DMS53 treated with DMSO at 0.1 percent for 48 hours (cell line): Measurements from ENCODE around the gene DPM2.
A peak's percentile ranks its signal among the peaks of the same experiment; 100 is the strongest.

Source experiments
- DNase-seq: peaks from one replicate; lab custom pipeline; 2025; ENCODE audit not compliant: unreplicated experiment; lab: John Stamatoyannopoulos, UW

DPM2 gene

DNA sequence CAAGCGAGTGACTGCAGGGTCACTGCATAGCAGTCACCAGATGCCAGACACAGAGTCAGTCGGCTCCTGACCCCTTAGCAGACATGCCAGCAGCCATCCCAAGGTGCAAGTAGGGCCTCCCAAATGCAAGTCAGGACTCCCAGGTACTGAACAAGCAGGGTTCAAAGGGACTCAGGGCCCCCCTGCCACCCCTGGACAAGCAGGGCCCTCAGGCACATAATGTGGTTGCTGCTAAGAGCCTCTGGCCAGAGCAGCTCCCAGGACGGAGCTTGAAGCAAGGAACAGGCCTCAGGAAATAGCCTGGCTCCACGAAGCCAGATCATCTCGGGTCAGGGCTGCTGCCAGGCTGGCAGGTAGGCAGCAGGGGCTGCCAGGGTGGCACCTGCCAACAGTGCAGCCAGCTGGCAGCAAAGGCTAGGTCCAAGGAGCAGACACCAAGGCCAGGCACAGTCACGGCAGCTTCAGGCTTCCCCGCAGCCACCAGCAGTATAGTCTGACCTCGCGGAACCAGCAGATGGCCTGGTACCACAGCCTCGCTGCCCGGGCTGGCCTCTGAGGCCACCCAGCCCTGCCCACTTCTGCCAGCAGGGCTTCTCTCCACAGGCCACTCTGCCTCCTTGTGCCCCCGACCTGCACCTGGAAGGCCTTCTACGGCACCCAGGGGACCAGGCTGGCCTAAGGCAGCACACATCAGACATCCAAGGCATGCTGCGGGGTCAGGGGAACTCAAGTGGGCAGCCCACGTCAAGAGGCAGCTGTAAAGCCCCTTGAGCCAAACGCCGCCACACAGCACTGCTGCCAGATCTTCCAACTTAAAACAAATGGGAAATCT lies 35.7 kb upstream of the DPM2 start:
- no peak for DNase-seq

DNA sequence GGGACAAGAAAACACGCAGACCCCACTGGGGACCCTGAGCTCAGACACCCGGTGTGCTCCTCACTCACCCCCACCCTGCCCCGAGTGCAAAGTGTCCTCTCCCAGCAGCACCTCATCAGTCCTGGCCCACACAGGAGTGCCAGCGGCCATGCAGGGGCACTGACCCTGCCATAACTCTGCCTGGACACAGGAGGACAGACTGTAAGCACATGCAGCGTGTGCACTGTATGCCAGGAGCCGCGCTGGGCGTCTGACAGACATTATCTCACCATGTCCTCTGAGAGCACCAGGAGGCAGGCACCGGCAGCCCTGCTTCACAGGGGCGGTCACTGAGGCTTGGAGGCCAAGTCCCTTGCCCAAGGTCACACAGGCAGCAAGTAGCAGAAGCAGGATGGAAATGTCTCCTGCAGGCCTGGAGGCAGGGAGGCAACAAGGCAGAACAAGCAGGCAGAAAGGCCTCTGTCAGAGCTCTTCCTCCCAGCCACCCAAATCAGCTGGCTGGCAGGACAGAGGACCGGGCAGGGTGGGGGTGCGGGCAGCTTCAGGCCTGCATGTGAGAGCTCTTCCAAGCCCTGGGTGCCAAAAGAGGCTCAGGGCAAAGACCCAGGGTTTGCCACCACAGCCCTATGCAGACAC lies 34.7 kb upstream of the DPM2 start:
- DNase-seq = no peak

DNA sequence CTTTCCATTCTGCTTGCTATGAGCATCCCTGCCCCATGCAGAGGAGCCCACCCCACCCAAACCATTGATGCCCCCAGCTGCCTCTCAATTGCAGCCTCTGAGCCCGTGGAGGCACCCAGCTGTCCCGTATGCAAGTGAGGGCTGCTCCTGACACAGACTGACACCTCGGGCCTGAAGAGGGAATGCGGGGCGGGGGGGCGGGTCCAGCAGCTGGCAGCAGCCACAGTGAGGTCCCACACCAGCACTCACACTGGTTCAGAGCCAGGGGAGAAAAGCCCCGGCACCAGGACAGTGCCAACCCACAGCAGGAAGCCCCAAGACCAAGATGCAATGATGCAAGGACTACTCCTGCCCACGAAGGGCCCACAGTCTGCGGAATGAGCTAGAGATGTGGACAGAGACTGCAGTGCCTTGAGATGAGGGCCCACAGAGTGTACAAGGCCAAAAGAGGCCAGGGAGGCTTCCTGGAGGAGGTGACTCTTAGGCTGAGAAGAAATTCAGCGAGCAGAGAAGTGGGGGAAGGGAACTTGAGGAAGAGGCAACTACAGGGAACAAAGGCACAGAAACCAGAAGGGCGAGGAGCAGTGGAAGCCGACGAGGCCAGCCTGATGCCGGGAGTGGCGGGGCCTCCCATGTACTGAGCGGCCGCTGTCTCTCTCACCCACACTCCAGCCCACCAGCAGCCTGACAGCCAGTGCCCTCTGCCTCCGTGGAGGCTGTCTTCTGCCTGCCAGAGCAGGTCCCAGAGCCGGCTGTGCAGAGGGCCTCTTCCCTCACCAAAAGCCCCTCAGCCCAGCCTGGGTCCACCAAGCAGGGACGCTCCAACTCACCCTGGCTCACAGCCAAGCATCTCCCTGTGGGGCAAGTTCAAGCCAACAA lies 33.9 kb upstream of the DPM2 start:
- no peak for DNase-seq

DNA sequence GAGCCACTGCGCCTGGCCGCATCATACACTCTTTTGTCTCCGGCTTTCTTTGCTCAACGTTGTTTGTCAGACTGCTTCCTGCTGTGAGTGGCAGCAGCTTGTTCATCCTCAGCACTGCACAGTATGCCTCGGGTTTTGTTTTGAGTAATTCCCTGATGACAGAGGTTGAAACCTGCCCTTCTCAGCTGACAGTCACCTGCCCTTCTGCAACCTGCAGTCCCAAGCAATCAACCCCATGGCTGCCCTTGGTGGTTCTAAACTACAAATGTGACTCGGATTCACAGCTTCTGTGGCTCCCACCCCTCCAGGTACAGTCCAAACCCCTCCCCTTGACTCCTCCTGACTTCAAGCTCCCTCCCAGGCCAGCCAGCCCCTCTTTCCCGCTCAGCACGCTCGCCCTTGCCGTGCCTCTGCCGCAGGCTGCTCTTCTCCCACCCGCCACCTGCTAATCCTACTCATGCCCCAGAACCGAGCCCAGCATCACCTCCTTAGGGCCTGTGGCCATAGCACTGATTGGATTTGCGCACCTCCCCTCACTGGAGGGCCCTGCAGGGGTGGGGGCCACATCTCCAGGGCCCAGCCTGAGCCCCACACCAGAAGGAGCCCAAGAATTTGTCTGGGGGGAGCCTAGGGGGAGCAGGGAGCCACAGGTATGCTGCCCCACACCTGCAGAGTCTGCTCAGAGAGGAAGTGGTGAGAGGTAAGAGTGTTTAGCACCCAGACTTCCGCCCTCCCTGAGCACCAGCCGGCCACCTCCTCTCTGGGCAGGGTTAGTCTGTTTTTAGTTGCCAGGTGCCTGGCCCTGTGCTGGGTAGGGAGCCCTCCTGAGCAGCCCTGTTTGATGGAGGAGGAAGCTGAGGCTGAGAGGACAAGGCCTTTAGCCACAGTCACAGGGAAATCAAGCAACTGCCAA lies 33.0 kb upstream of the DPM2 start:
- peak; percentile 95 for DNase-seq

DNA sequence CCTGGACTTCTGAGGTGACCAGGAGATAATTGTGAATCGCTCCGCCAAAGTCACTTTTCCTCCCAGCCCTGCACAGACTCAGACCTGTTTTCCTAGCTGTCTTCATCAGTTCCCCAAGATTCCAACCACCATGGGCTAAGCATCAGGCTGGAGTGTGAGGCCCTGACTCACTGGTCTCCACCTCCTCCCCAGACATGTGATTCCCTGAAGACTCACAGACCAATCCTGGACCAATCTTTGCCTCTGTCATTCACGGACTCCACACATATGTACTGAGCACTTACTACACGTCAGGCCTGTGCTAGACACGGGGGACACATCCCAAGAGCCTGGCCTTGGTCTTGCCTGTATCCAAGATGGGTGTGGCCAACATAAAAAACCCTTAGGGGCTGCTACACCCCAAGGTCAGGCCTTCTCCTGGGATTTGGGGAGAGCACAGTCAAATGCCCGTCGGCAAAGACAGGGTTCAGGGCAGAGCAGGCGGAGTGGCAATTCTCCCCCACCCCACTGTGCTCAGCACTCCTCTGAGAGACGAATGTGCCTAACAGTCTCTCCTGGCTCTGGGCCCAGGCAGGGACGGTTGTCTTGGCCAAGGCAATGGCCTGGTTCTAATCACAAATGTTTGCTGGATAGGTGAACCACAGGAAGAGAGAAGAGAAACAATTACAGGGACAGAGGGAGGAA lies 31.2 kb upstream of the DPM2 start:
- DNase-seq = no peak

DNA sequence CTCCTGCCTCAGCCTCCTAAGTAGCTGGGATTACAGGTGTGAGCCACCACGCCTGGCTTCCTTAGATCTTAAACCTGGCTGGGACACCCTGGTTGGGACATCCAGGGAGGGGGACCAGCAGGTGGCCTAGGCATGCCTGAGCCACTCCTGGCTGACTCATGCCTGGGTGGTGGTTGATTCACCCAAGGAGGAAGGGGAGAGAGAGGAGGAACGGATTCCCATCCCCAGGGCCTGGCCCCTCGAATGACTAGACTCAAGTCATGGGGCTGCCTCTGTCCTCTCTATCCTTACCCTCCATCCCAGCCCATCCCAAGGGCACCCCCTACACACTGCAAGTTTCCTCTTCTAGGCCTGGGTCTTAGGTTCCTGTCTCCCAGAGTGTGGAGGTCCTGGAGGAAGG lies 30.4 kb upstream of the DPM2 start:
- peak; percentile 33 for DNase-seq

DNA sequence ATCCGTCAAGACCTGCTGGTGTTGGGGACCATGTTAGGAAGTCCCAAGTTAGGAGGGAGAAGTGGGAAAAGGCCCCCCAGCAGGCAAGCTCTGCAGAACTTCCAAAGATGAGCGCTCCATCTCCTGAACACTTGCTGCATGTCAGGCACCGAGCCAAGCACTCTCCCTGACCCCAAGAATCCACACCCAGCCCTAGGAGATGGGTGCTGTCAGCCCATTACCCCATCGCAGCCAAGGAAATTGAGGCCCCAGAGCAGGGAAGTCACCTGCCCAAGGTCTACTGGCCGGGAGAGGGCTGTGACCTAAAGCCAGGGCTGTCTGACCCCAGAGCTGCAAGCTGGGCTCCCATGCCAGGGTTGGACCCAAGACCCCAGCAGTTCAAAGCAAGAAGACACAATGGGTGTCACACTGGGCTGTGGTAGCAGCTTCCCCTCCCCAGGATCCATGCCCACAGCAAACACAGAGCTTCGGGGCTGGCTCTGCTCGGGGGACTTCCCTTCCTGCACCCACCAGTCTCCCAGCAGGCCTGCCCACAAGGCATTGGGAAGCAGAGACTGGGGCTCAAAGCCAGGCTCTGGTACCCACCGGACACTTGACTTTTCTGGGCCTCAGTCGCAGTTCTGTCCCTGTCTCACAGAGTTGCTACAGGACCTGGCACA lies 29.6 kb upstream of the DPM2 start:
- DNase-seq = no peak

DNA sequence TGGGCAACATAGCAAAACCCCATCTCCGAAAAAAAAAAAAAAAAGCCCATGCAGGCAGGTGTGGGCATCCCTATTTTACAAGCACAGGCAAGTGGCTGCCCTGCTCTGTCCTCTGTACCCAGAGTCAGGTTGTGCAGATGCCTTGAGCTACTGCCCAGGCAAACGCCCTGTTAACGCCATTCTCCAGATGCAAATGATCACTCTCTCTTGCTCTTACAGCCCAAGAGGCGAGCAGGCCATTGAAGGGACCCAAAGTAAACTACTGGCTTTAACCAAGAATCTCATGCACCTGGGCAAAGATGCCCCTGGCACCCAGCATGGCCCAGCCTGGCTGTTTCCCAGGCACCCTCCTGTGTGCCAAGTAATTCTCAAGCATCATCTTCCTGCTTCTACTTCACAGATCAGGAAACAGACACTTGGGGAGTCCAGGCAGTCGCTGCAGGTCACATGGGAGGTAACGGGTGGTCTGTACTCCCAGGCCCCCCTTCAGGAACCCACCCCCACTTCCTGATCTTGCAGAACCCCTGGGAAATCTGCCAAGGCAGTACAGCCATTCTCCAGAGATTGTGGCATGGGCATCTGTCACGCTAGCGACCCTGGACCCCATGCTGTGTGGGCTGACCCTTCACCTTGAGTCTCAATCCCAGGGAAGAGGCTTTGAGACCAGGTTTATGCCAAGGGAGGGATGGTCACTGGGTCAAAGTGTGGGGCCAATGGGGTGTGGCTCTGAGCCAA lies 28.9 kb upstream of the DPM2 start:
- DNase-seq = no peak

DNA sequence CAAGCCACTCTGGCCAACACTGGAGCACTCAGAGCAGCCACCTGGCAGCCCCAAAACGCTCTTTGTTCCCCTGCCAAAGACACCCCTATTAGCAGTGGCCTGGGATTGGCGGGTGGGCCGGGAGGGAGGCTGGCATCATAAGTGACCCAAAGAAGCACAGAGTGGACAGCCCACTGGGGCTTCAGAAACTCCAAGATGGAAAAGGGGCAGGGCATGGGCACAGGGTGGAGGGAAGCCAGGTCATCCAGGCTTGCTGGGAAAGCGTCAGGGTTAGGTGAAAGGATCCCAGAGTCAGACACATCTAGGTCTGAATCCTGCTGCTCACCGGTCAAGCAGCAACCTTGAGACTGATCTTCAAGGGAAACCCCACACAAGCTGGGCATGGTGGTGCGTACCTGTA lies 28.3 kb upstream of the DPM2 start:
- DNase-seq = no peak

DNA sequence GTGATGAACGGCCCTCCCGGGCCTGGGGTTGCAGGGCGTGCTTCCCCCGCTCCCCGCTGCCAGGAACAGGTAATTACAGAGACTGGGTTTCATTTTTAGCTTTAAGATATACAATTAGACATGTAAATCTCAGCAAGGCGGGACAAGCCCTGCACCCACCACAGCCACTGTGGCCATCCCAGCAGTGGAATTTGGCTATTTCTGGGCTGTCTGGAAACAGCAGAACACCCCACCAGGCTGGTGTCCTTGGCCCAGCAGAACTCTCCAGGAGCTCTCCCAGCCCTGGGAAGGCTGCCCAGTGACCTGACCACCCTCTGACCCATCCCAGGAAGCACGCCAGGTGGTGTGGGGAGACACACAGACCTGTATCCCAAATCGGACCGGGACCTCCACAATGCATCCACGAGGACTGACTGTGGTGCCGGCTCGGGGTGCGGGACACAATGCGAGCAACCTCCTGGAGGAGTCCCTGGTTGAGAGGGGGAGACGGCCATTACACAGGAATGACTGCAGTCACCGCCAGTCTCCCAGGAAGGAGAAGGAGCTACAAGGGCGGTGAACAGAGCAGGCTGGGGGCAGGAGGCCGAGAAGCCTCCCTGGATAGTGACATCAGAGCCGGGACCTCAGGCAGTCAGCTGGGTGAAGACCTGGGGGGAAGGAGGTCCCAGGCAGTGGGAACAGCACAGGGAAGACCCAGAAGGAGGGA lies 25.9 kb upstream of the DPM2 start:
- no peak for DNase-seq

DNA sequence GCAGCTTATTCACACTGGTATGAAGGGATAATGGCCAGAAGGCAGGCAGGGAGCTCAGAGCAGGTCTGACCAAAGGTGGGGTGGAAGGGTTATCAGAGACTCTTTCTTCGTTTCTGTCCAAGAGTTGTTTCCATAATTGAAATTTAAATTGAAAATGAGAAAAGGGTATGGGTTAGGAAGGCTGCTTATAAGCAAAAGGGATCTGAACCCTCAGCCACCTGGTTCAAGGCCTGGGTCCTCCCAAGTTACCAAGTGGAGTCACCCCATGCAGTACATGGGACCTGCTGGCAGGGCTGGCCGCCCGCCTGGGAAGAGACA lies 25.3 kb upstream of the DPM2 start:
- DNase-seq = no peak

DNA sequence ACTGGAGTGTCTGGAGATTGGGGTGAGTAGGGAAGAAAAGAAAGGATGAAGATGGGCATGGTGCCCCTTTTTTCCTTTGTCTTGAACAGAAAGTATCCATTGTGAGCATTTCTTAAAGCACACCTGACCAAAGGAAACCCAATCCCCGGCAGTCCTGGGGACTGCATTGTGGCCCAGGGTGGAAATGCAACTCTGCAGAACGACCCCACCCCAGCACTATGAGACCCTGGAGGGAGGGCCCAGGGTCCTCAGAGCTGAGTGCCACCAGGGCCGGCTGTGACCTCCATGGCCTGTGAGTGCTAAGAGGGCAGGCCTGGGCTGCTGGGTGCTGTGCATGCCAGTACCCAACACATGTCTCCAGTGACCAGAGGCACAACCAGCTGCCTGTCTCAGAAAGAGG lies 24.6 kb upstream of the DPM2 start:
- DNase-seq = no peak

DNA sequence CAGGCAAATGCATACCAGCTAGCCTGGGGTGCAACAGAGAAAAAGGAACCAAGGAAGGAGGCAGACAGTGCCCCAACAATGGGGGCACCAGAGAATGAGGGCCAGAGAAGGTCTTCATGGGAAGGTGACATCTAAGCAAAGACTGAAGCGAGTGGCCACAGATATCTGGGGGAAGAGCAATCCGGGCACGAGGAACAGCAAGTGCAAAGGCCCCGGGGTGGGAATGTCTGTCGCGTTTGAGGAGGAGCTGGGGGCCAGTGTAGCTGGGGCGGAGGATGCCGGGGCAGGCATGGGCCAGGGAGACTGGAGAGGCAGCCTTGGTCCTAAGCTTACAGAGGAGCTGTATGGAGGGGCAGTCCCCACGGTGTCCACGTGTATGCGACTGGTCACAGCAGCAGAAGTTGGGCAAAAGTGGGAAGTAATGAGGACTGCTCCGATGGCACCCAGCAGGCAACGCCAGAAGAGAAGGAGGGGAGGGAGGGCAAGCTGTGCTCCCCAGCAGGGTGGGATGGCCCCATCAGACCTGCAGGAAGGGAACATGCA lies 24.0 kb upstream of the DPM2 start:
- DNase-seq = no peak

DNA sequence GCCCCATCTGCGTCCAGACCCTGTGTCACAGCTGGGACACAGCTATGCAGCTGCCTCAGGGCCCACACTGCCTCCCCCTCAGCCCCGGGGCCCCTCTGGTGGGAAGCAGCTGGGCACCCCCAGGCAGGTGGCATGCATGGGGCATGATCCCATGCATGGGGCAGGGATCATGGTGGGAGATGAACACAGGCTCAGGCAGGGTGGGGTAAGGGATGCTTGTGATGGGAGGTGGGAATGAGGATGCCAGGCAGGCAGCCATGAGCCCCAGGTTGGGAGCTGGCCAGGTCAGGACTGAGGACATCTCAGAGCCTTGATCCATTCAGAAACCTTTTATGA lies 23.5 kb upstream of the DPM2 start:
- no peak for DNase-seq

DNA sequence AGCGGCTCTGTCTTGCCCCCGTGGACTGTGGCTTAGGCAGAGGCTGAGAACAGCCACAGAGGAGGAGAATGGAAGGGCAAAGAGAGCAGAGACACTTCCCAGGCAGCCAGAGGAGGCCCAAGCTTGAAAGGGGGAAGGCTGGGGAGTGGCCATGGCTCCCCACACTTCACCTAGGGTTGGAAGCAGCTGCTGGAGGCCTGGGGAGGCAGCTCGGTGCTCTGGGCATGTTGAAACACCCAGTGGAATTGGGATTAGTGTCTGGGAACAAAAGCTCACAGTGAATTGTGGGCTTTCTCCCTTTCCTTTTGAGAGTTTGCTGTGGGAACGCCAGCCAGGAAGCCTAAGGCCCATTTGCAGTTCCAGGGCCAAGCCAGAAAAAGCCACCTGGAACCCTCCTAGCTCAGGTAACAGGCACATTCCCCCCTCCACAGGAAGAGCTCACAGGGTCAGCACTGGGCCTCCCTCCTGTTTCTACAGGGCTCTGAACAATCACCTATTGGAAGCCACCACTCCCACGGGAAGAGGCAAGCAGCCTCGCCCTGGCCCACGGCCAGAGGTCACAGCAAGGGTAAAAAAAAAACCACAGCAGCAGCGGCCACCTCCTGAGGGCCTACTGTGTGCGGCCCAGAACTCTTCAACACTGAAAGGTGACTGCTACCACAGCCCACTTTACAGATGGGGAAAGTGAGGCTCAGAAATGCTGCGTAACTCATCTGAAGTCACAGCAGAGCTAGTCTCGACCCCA lies 22.9 kb upstream of the DPM2 start:
- DNase-seq = no peak

DNA sequence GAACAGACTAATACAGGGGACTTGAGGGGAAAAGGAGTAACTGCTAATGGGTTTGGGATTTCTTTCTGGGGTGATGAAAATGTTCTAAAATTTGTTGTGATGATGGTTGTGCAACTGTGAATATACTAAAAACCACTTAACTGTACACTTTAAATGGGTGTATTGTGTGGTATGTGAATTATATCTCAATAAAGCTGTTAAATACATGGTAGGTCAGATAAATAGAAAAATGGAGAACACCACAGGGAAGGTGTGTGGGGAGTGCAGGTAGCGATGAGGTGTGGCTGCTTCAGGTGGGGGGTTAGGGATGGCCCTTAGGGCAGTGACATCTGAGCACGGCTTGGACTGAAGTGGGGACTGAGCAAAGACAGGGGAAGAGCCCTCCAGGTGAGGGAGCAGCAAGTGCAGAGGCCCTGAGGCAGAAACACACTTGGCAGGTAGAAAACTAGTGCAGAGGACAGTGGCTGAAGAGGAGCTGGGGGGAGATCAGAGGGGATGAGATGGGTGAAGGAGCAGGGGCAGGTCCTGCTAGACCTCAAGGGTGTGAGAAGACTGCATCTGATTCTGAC lies 22.3 kb upstream of the DPM2 start:
- DNase-seq = no peak

DNA sequence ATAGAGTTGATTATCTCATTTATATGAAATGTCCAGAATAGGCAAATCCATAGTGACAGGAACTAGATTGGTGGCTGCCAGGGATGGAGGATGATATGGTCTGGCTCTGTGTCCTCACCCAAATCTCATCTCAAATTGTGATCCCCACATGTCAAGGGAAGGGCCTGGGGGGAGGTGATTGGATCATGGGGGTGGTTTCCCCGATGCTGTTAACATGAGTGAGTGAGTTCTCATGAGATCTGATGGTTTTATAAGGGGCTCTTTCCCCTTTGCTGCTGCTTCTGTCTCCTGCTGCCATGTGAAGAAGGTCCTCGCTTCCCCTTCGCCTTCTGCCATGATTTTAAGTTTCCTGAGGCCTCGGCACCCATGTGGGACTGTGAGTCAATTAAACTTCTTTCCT lies 21.7 kb upstream of the DPM2 start:
- DNase-seq = no peak
